Thyroid gland (tissue), 4 donors: Measurements from ENCODE around the gene ZNF783.

Source experiments
- POLR2A ChIP-seq, 2 donors: fragments of 450-650 bp; IDR thresholded peaks; one replicate each; pipeline ENCODE4 v1.6.1; 2017; ENCODE audit warnings: antibody characterized with exemption in 2 of 2, mild to moderate bottlenecking in 2 of 2, moderate library complexity in 1 of 2
- TF ChIP-seq, protein P1 (sequence below), 6 experiments: fragments of 200-600 bp in 3 of 6; fragments of 450-650 bp in 3 of 6; sonication (generic) in 3 of 6; IDR thresholded peaks; one replicate each; pipeline ENCODE4 v1.5.1; 2016 to 2019; ENCODE audit warnings: antibody characterized with exemption in 6 of 6, mild to moderate bottlenecking in 2 of 6, inconsistent platforms in 1 of 6, moderate library complexity in 1 of 6

DNA sequence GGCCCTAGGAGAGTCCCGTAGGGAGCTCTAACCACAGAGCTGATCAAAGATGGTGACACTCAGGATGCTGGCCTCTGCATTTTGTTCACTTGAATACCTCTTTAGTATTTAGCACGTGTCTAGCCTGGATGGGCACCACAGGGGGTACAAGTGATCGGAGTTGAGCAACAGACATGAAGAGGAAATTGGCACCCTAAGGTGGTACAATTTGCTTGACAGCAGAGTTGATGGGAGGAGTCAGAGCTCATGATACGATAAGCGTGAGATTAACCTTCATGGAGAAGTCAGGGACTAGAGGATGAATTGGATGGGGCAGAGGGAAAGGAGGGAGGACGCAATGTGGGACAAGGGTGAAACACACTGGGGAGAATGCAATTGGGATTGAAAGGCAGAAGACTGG, 32.5 kb upstream of the ZNF783 start:
- TF ChIP-seq, protein P1, sequence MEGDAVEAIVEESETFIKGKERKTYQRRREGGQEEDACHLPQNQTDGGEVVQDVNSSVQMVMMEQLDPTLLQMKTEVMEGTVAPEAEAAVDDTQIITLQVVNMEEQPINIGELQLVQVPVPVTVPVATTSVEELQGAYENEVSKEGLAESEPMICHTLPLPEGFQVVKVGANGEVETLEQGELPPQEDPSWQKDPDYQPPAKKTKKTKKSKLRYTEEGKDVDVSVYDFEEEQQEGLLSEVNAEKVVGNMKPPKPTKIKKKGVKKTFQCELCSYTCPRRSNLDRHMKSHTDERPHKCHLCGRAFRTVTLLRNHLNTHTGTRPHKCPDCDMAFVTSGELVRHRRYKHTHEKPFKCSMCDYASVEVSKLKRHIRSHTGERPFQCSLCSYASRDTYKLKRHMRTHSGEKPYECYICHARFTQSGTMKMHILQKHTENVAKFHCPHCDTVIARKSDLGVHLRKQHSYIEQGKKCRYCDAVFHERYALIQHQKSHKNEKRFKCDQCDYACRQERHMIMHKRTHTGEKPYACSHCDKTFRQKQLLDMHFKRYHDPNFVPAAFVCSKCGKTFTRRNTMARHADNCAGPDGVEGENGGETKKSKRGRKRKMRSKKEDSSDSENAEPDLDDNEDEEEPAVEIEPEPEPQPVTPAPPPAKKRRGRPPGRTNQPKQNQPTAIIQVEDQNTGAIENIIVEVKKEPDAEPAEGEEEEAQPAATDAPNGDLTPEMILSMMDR (IDR thresholded peaks at IDR 0.05), result no peak
- TF ChIP-seq POLR2A (IDR thresholded peaks at IDR 0.05), result no peak
